ENCODE data around the gene SRC.

The SRC gene

GRCh38 chr20:37359331-37359730, 13.4 kb downstream of the SRC start:
- Histone ChIP-seq H3K9ac (peak overlapping the region; percentile 8 to 86 (median 45); a peak in 12 of 22 replicates), H3K4me1 (peaks cover 61 to 100% (median 95%) of the 10 kb centered on the region in 10 experiments), H4K20me1 (peaks cover 14 to 100% (median 92%) of the 10 kb centered on the region in 11 experiments), H3K36me3 (peaks cover 0 to 46% (median 9%) of the 10 kb centered on the region in 11 experiments; a peak in 17 of 22 replicates), H3K4me3 (no peak overlapping the region), H3K27ac (peak overlapping the region in 9 of 11 experiments; percentile 50 to 97 (median 88); a peak in 16 of 22 replicates), H3K9me3 (replicated peaks in 1 of 11) (no peaks in the 10 kb centered on the region), H3K4me2 (peak overlapping the region; percentile 90 to 100 (median 96); a peak in 20 of 22 replicates), H3K27me3 (no peaks in the 10 kb centered on the region)
- no peak for TF ChIP-seq Cebpa-rat (IDR thresholded peaks at IDR 0.05)

GRCh38 chr20:37359836-37360235, 13.9 kb downstream of the SRC start:
- Histone ChIP-seq H3K4me1 (peaks cover 56 to 100% (median 95%) of the 10 kb centered on the region in 10 experiments), H3K27ac (peak overlapping the region in 6 of 11 experiments; percentile 69 to 97 (median 91); a peak in 10 of 22 replicates), H3K9ac (peak overlapping the region in 2 of 11 experiments; percentile 46 to 85; a peak in 3 of 22 replicates), H4K20me1 (peaks cover 14 to 100% (median 92%) of the 10 kb centered on the region in 11 experiments), H3K27me3 (no peaks in the 10 kb centered on the region), H3K4me3 (no peak overlapping the region), H3K4me2 (peak overlapping the region in 10 of 11 experiments; percentile 94 to 100 (median 96); a peak in 14 of 22 replicates), H3K36me3 (peaks cover 3 to 51% (median 15%) of the 10 kb centered on the region in 11 experiments; a peak in 18 of 22 replicates), H3K9me3 (replicated peaks in 1 of 11) (no peaks in the 10 kb centered on the region)
- TF ChIP-seq Cebpa-rat (IDR thresholded peaks at IDR 0.05), result no peak

GRCh38 chr20:37360391-37361115, 14.6 kb downstream of the SRC start:
- peaks cover 14 to 98% (median 87%) of the 10 kb centered on the region in 11 experiments for H4K20me1 ChIP-seq
- H3K9me3 ChIP-seq (replicated peaks in 1 of 11), result peaks cover 0 to 3% (median 0%) of the 10 kb centered on the region in 11 experiments; a peak in 7 of 22 replicates
- peaks cover 49 to 100% (median 95%) of the 10 kb centered on the region in 10 experiments for H3K4me1 ChIP-seq
- H3K9ac ChIP-seq, result peak overlapping the region in 2 of 11 experiments; percentile 9 to 23; a peak in 3 of 22 replicates
- H3K36me3 ChIP-seq, result peaks cover 11 to 58% (median 22%) of the 10 kb centered on the region in 11 experiments
- TF ChIP-seq Cebpa-rat (IDR thresholded peaks at IDR 0.05), result no peak
- no peak overlapping the region for H3K4me3 ChIP-seq
- H3K4me2 ChIP-seq, result peak overlapping the region in 5 of 11 experiments; percentile 15 to 99 (median 97); a peak in 6 of 22 replicates
- no peaks in the 10 kb centered on the region for H3K27me3 ChIP-seq
- H3K27ac ChIP-seq, result peak overlapping the region in 5 of 11 experiments; percentile 5 to 88 (median 43); a peak in 5 of 22 replicates

- Histone ChIP-seq H3K27ac (peak overlapping the region in 4 of 11 experiments; percentile 5 to 44 (median 40); a peak in 7 of 22 replicates), H3K4me2 (peak overlapping the region in 6 of 11 experiments; percentile 10 to 99 (median 40); a peak in 10 of 22 replicates), H3K9ac (peak overlapping the region in 1 of 11 experiments; percentile 23; a peak in 2 of 22 replicates), H4K20me1 (peaks cover 14 to 97% (median 79%) of the 10 kb centered on the region in 11 experiments), H3K9me3 (replicated peaks in 1 of 11) (peaks cover 0 to 8% (median 0%) of the 10 kb centered on the region in 11 experiments; a peak in 7 of 22 replicates), H3K4me1 (peaks cover 46 to 99% (median 95%) of the 10 kb centered on the region in 10 experiments), H3K4me3 (no peak overlapping the region), H3K36me3 (peaks cover 14 to 63% (median 28%) of the 10 kb centered on the region in 11 experiments), H3K27me3 (no peaks in the 10 kb centered on the region)
- TF ChIP-seq Cebpa-rat (IDR thresholded peaks at IDR 0.05), result no peak
Measured at GRCh38 chr20:37361336-37361735, 15.4 kb downstream of the SRC start.

- peak overlapping the region in 6 of 11 experiments; percentile 9 to 78 (median 60); a peak in 8 of 22 replicates for H3K27ac ChIP-seq
- H3K27me3 ChIP-seq, result no peaks in the 10 kb centered on the region
- peaks cover 17 to 64% (median 32%) of the 10 kb centered on the region in 11 experiments for H3K36me3 ChIP-seq
- peak overlapping the region in 6 of 11 experiments; percentile 15 to 99 (median 78); a peak in 10 of 22 replicates for H3K4me2 ChIP-seq
- H3K9me3 ChIP-seq (replicated peaks in 1 of 11), result peaks cover 0 to 8% (median 0%) of the 10 kb centered on the region in 11 experiments; a peak in 7 of 22 replicates
- TF ChIP-seq Cebpa-rat (IDR thresholded peaks at IDR 0.05), result no peak
- H4K20me1 ChIP-seq, result peaks cover 14 to 93% (median 69%) of the 10 kb centered on the region in 11 experiments
- peaks cover 44 to 99% (median 94%) of the 10 kb centered on the region in 10 experiments for H3K4me1 ChIP-seq
- H3K9ac ChIP-seq, result peak overlapping the region in 3 of 11 experiments; percentile 13 to 48 (median 24); a peak in 2 of 22 replicates
- no peak overlapping the region; a peak in 1 of 20 replicates for H3K4me3 ChIP-seq
Measured at GRCh38 chr20:37362231-37362792, 16.4 kb downstream of the SRC start.

- H3K4me3 ChIP-seq, result no peak overlapping the region
- peaks cover 10 to 88% (median 64%) of the 10 kb centered on the region in 11 experiments for H4K20me1 ChIP-seq
- TF ChIP-seq Cebpa-rat (IDR thresholded peaks at IDR 0.05), result no peak
- peak overlapping the region in 6 of 11 experiments; percentile 13 to 48 (median 38); a peak in 7 of 22 replicates for H3K9ac ChIP-seq
- peaks cover 22 to 70% (median 35%) of the 10 kb centered on the region in 11 experiments for H3K36me3 ChIP-seq
- peaks cover 0 to 8% (median 0%) of the 10 kb centered on the region in 11 experiments; a peak in 7 of 22 replicates for H3K9me3 ChIP-seq (replicated peaks in 1 of 11)
- peak overlapping the region in 8 of 11 experiments; percentile 9 to 83 (median 72); a peak in 14 of 22 replicates for H3K27ac ChIP-seq
- peaks cover 38 to 99% (median 94%) of the 10 kb centered on the region in 10 experiments for H3K4me1 ChIP-seq
- H3K27me3 ChIP-seq, result no peaks in the 10 kb centered on the region
- H3K4me2 ChIP-seq, result peak overlapping the region in 9 of 11 experiments; percentile 7 to 99 (median 59); a peak in 14 of 22 replicates
Measured at GRCh38 chr20:37362821-37363220, 16.9 kb downstream of the SRC start.

GRCh38 chr20:37363221-37364012, 17.5 kb downstream of the SRC start:
- no peak for TF ChIP-seq Cebpa-rat (IDR thresholded peaks at IDR 0.05)
- Histone ChIP-seq H3K9me3 (replicated peaks in 1 of 11) (peaks cover 0 to 8% (median 0%) of the 10 kb centered on the region in 11 experiments; a peak in 7 of 22 replicates), H3K9ac (peak overlapping the region in 7 of 11 experiments; percentile 3 to 48 (median 37); a peak in 10 of 22 replicates), H3K27me3 (no peaks in the 10 kb centered on the region), H3K4me1 (peaks cover 33 to 98% (median 91%) of the 10 kb centered on the region in 10 experiments), H3K36me3 (peaks cover 27 to 69% (median 38%) of the 10 kb centered on the region in 11 experiments), H3K4me2 (peak overlapping the region in 9 of 11 experiments; percentile 7 to 99 (median 59); a peak in 13 of 22 replicates), H4K20me1 (peaks cover 6 to 82% (median 58%) of the 10 kb centered on the region in 11 experiments; a peak in 21 of 22 replicates), H3K4me3 (no peak overlapping the region), H3K27ac (peak overlapping the region in 8 of 11 experiments; percentile 9 to 83 (median 72); a peak in 15 of 22 replicates)

All from BLaER1 treated with 17β-estradiol and CSF1 and Interleukin-3, amounts not matched to agents 10 nM and 100 nM (cell line).